Lung (tissue), 12 donors: ENCODE results near the gene AGO4. TPM values are rescaled to one million over a fixed set of nuclear protein-coding genes. Genes with fewer than 3 reads are reported as not detected.
A peak's percentile ranks its signal among the peaks of the same experiment; 100 is the strongest.

Experiments
- ATAC-seq: fragments of 200-7000 bp; cut with Tn5 transposase; one replicate; pipeline ENCODE4 v1.9.1; 2020; ENCODE audit warnings: moderate number of reproducible peaks; ENCODE audit not compliant: insufficient read depth, low FRiP score
- DNase-seq, 3 donors: peaks; one replicate each; pipeline ENCODE4 v3.0.0-alpha.2; 2013 to 2017
- H3K27ac ChIP-seq, 2 donors: one replicate each; pipeline ENCODE4 v1.5.1; 2013; ENCODE audit warnings: mild to moderate bottlenecking in 2 of 2, moderate library complexity in 2 of 2, control low read depth in 1 of 2, inconsistent platforms in 1 of 2, low read depth in 1 of 2, low read length in 1 of 2
- H3K27me3 ChIP-seq, 3 donors: one replicate each; pipeline ENCODE4 v1.5.1; 2013; ENCODE audit warnings: low read length in 2 of 3; ENCODE audit not compliant: control insufficient read depth in 3 of 3, insufficient read depth in 3 of 3
- H3K36me3 ChIP-seq, 4 donors: one replicate each; pipeline ENCODE4 v1.5.1; 2013; ENCODE audit warnings: low read length in 4 of 4, mild to moderate bottlenecking in 1 of 4, moderate library complexity in 1 of 4; ENCODE audit not compliant: control insufficient read depth in 4 of 4, insufficient read depth in 4 of 4
- H3K4me1 ChIP-seq, 5 donors: one replicate each; pipeline ENCODE4 v1.5.1; 2013; ENCODE audit warnings: low read length in 5 of 5, mild to moderate bottlenecking in 2 of 5, moderate library complexity in 1 of 5; ENCODE audit not compliant: control insufficient read depth in 5 of 5, insufficient read depth in 5 of 5
- H3K4me3 ChIP-seq: one replicate; pipeline ENCODE4 v1.5.1; 2013; ENCODE audit warnings: mild to moderate bottlenecking, control low read depth, moderate library complexity
- H3K9ac ChIP-seq, 2 donors: one replicate each; pipeline ENCODE4 v1.5.1; 2013; ENCODE audit warnings: low read length in 2 of 2, control low read depth in 1 of 2; ENCODE audit not compliant: insufficient read depth in 1 of 2
- H3K9me3 ChIP-seq, 4 donors: one replicate each; pipeline ENCODE4 v1.5.1; 2013; ENCODE audit warnings: low read length in 3 of 4, mild to moderate bottlenecking in 1 of 4, moderate library complexity in 1 of 4; ENCODE audit not compliant: control insufficient read depth in 4 of 4, insufficient read depth in 3 of 4
- CTCF ChIP-seq: IDR thresholded peaks from 2 replicates; pipeline ENCODE4 v1.5.1; 2012; ENCODE audit warnings: mild to moderate bottlenecking; ENCODE audit errors: control extremely low read depth, extremely low read depth
- WGBS, 2 donors: extraction: QIAGEN DNeasy Blood & Tissue Kit; methylation state at CpG; one replicate each; pipeline ENCODE4 v1.1.7; 2013; 5-methylcytosine and 5-hydroxymethylcytosine counted together
- polyA plus RNA-seq, 2 donors: library from polyadenylated mRNA; stranded (reverse); fragments of 200-250 nt; gene quantifications; one replicate each; pipeline ENCODE4 v1.2.1, GENCODE V29; 2013
- total RNA-seq, 2 donors: library from RNA; depleted of rRNA in 1 of 2; stranded (reverse); fragments of >200 nt in 1 of 2; gene quantifications; one replicate each; pipeline ENCODE4 v1.2.1, GENCODE V29; 2014 to 2021
- donor health status: control.
- donor health status: control.
- donor health status: Bipolar disorder and iron deficiency.
- donor health status: healthy.
- donor health status: DM: yes; HTN: yes; CAD: no.

The AGO4 gene
- total and polyA plus RNA-seq, 4 donors = 8.5 to 37.3 (median 19.2) TPM

- H3K4me3 ChIP-seq = no peak overlapping the region
- no peaks in the 10 kb centered on the region for H3K4me1 ChIP-seq
- no peak for TF ChIP-seq CTCF
- 90 to 91% methylated on average over 8 of the region's 8 CpGs for WGBS, 2 donors
- peaks cover 27 to 55% (median 37%) of the 10 kb centered on the region in 4 donors for H3K36me3 ChIP-seq
- H3K27ac ChIP-seq = no peak overlapping the region
- peaks cover 0 to 3% (median 0%) of the 10 kb centered on the region in 4 donors for H3K9me3 ChIP-seq
- no peak for ATAC-seq
- no peaks in the 10 kb centered on the region for H3K27me3 ChIP-seq
- H3K9ac ChIP-seq = no peak overlapping the region
- no peak for DNase-seq
These were observed 31.0 kb downstream of the AGO4 start for GRCh38 chr1:35838693-35839245.

- Histone ChIP-seq H3K4me3 (no peak overlapping the region), H3K9me3 (no peaks in the 10 kb centered on the region), H3K4me1 (peaks cover 0 to 10% (median 0%) of the 10 kb centered on the region in 5 donors), H3K27me3 (no peaks in the 10 kb centered on the region), H3K36me3 (peaks cover 6 to 25% (median 19%) of the 10 kb centered on the region in 4 donors), H3K27ac (no peak overlapping the region), H3K9ac (no peak overlapping the region)
- ATAC-seq (no peak), DNase-seq (no peak)
- no peak for TF ChIP-seq CTCF
- 77 to 86% methylated on average over 1 of the region's 1 CpG for WGBS, 2 donors
These were observed 37.0 kb downstream of the AGO4 start for GRCh38 chr1:35844826-35845225.

- Histone ChIP-seq H3K36me3 (peaks cover 12 to 31% (median 21%) of the 10 kb centered on the region in 4 donors), H3K9me3 (no peaks in the 10 kb centered on the region), H3K27ac (no peak overlapping the region), H3K4me1 (peaks cover 0 to 10% (median 0%) of the 10 kb centered on the region in 5 donors), H3K9ac (no peak overlapping the region), H3K27me3 (no peaks in the 10 kb centered on the region), H3K4me3 (no peak overlapping the region)
- ATAC-seq (no peak), DNase-seq (peak; percentile 22 to 26 (median 25))
- TF ChIP-seq CTCF = no peak
- WGBS, 2 donors = 61 to 77% methylated on average over 1 of the region's 1 CpG
These were observed 38.0 kb downstream of the AGO4 start for GRCh38 chr1:35845766-35846165.
